Thymus (tissue), 11 donors: ENCODE measurements around the gene TTC24. TPM values are rescaled to one million over a fixed set of nuclear protein-coding genes. Genes with fewer than 3 reads are reported as not detected.
"Not testable (repeated sequence)": the region's sequence is repeated elsewhere in the genome, so short reads cannot be mapped to it uniquely, and the experiment has no call there.

Source experiments
- DNase-seq, 9 donors: peaks; one replicate each; pipeline ENCODE4 v3.0.0-alpha.2; 2013; ENCODE audit warnings: low spot score in 9 of 9, low read depth in 6 of 9, missing footprints in 1 of 9
- H3K27ac ChIP-seq, 2 donors: one replicate each; pipeline ENCODE4 v1.5.1; 2013; ENCODE audit warnings: control low read depth in 1 of 2, low read depth in 1 of 2, low read length in 1 of 2, mild to moderate bottlenecking in 1 of 2, moderate library complexity in 1 of 2
- H3K27me3 ChIP-seq, 2 donors: one replicate each; pipeline ENCODE4 v1.5.1; 2013; ENCODE audit warnings: low read length in 1 of 2; ENCODE audit not compliant: control insufficient read depth in 2 of 2, insufficient read depth in 1 of 2
- H3K36me3 ChIP-seq, 2 donors: one replicate each; pipeline ENCODE4 v1.5.1; 2013; ENCODE audit warnings: low read length in 1 of 2, mild to moderate bottlenecking in 1 of 2, moderate library complexity in 1 of 2; ENCODE audit not compliant: control insufficient read depth in 2 of 2, insufficient read depth in 2 of 2
- H3K4me1 ChIP-seq, 2 donors: one replicate each; pipeline ENCODE4 v1.5.1; 2013; ENCODE audit warnings: low read length in 2 of 2; ENCODE audit not compliant: control insufficient read depth in 2 of 2, insufficient read depth in 2 of 2
- H3K4me3 ChIP-seq, 2 donors: one replicate each; pipeline ENCODE4 v1.5.1; 2013; ENCODE audit warnings: low read length in 2 of 2, control low read depth in 1 of 2, mild to moderate bottlenecking in 1 of 2
- H3K9me3 ChIP-seq, 2 donors: one replicate each; pipeline ENCODE4 v1.5.1; 2013; ENCODE audit warnings: low read length in 1 of 2, mild to moderate bottlenecking in 1 of 2; ENCODE audit not compliant: control insufficient read depth in 2 of 2, insufficient read depth in 1 of 2
- WGBS: extraction: QIAGEN DNeasy Blood & Tissue Kit; methylation state at CpG from one replicate; pipeline ENCODE4 v1.1.7; 2013; 5-methylcytosine and 5-hydroxymethylcytosine counted together
- polyA plus RNA-seq: library from polyadenylated mRNA; stranded (reverse); fragments of 200-250 nt; gene quantifications from one replicate; pipeline ENCODE4 v1.2.3, GENCODE V29; 2013
- total RNA-seq: library from RNA; stranded (reverse); fragments of 120-200 nt; gene quantifications from one replicate; pipeline ENCODE4 v1.2.4, GENCODE V29; 2013
- donor health status: healthy.

TTC24 gene
- total and polyA plus RNA-seq, 2 donors, result 12.9 to 13.4 TPM

DNA sequence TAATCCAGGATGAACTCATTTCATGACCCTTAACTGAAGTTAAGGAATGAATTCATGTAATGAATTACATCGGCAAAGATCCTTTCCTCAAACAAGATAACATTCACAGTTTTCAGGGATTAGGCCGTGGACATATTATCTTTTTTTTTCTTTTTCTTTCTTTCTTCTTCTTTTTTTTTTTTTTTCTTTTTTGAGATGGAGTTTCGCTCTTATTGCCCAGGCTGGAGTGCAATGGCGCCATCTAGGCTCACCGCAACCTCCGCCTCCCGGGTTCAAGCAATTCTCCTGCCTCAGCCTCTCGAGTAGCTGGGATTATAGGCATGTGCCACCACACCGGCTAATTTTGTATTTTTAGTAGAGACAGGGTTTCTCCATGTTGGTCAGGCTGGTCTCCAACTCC, 51.6 kb downstream of the TTC24 start:
- H3K36me3 ChIP-seq, DNase-seq, H3K27ac ChIP-seq, H3K4me1 ChIP-seq, H3K4me3 ChIP-seq, H3K9me3 ChIP-seq: not testable (repeated sequence)
- WGBS, result 62% methylated on average over 9 of the region's 9 CpGs
- H3K27me3 ChIP-seq, result peaks cover 18 to 92% of the 10 kb centered on the region in 2 donors

DNA sequence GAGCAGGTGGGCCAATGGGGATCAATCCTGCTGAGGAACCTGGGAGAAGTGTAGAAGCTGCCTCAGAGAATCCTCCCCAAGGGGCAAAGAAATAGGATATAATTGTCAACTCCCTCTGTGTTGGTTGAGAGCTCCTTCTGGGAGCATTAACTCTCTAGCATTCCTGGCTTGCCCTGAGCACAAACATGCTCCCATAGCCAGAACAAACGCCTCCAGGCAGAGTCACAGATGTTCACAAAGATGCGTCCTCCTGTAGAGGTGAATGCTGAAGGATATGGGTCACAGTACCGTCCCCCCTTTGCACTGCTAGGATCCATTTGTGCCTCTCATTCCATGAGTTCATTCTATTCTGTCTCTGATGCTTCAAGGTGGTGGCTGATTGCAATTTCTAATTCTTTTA, 52.8 kb downstream of the TTC24 start:
- H3K27me3 ChIP-seq, result peaks cover 12 to 89% of the 10 kb centered on the region in 2 donors
- WGBS, result 86% methylated on average over 3 of the region's 3 CpGs
- H3K4me1 ChIP-seq, result no peaks in the 10 kb centered on the region
- no peak for DNase-seq
- no peak overlapping the region for H3K27ac ChIP-seq
- no peaks in the 10 kb centered on the region for H3K36me3 ChIP-seq
- H3K4me3 ChIP-seq, result no peak overlapping the region
- no peaks in the 10 kb centered on the region for H3K9me3 ChIP-seq

Other genes with a start within 250 kb of the TTC24 start
- 296 TPM for gene CCT3, start 241.4 kb upstream of the TTC24 start, total RNA-seq
- 114 TPM for gene CCT3, start 241.4 kb upstream of the TTC24 start, polyA plus RNA-seq
- 0.71 TPM for gene TSACC, start 241.2 kb upstream of the TTC24 start, total RNA-seq
- 0.27 TPM for gene TSACC, start 241.2 kb upstream of the TTC24 start, polyA plus RNA-seq
- 0.05 TPM for gene RHBG, start 210.5 kb upstream of the TTC24 start, total RNA-seq
- gene RHBG, start 210.5 kb upstream of the TTC24 start, polyA plus RNA-seq, result 0.37 TPM
- 8.3 TPM for gene MEF2D, start 78.9 kb upstream of the TTC24 start, total RNA-seq
- 26.3 TPM for gene MEF2D, start 78.9 kb upstream of the TTC24 start, polyA plus RNA-seq
- gene IQGAP3, start 7.2 kb upstream of the TTC24 start, total RNA-seq, result 2.5 TPM
- gene IQGAP3, start 7.2 kb upstream of the TTC24 start, polyA plus RNA-seq, result 1.0 TPM
- 64.4 TPM for gene NAXE, start 12.1 kb downstream of the TTC24 start, total RNA-seq
- 40.2 TPM for gene NAXE, start 12.1 kb downstream of the TTC24 start, polyA plus RNA-seq
- gene GPATCH4, start 21.8 kb downstream of the TTC24 start, total RNA-seq, result 11.6 TPM
- 12.0 TPM for gene GPATCH4, start 21.8 kb downstream of the TTC24 start, polyA plus RNA-seq
- 0.09 TPM for gene HAPLN2, start 39.7 kb downstream of the TTC24 start, total RNA-seq
- gene HAPLN2, start 39.7 kb downstream of the TTC24 start, polyA plus RNA-seq, result 0.50 TPM
- gene BCAN, start 62.4 kb downstream of the TTC24 start, total RNA-seq, result 0.24 TPM
- 0.43 TPM for gene BCAN, start 62.4 kb downstream of the TTC24 start, polyA plus RNA-seq
- 3.7 TPM for gene NES, start 97.7 kb downstream of the TTC24 start, total RNA-seq
- gene NES, start 97.7 kb downstream of the TTC24 start, polyA plus RNA-seq, result 3.3 TPM
- 20.7 TPM for gene CRABP2, start 125.9 kb downstream of the TTC24 start, total RNA-seq
- gene CRABP2, start 125.9 kb downstream of the TTC24 start, polyA plus RNA-seq, result 75.0 TPM
- 10.7 TPM for gene METTL25B, start 148.7 kb downstream of the TTC24 start, total RNA-seq
- 39.4 TPM for gene METTL25B, start 148.7 kb downstream of the TTC24 start, polyA plus RNA-seq
- 14.1 TPM for gene ISG20L2, start 149.0 kb downstream of the TTC24 start, total RNA-seq
- gene ISG20L2, start 149.0 kb downstream of the TTC24 start, polyA plus RNA-seq, result 12.0 TPM
- 53.8 TPM for gene MRPL24, start 161.4 kb downstream of the TTC24 start, total RNA-seq
- gene MRPL24, start 161.4 kb downstream of the TTC24 start, polyA plus RNA-seq, result 59.0 TPM
- gene HDGF, start 172.0 kb downstream of the TTC24 start, total RNA-seq, result 226 TPM
- 116 TPM for gene HDGF, start 172.0 kb downstream of the TTC24 start, polyA plus RNA-seq
- gene PRCC, start 187.8 kb downstream of the TTC24 start, total RNA-seq, result 29.1 TPM
- gene PRCC, start 187.8 kb downstream of the TTC24 start, polyA plus RNA-seq, result 72.9 TPM
- 17.9 TPM for gene SH2D2A, start 237.1 kb downstream of the TTC24 start, total RNA-seq
- gene SH2D2A, start 237.1 kb downstream of the TTC24 start, polyA plus RNA-seq, result 44.8 TPM